ENCODE data around the gene CGB7.

Gene CGB7

DNA sequence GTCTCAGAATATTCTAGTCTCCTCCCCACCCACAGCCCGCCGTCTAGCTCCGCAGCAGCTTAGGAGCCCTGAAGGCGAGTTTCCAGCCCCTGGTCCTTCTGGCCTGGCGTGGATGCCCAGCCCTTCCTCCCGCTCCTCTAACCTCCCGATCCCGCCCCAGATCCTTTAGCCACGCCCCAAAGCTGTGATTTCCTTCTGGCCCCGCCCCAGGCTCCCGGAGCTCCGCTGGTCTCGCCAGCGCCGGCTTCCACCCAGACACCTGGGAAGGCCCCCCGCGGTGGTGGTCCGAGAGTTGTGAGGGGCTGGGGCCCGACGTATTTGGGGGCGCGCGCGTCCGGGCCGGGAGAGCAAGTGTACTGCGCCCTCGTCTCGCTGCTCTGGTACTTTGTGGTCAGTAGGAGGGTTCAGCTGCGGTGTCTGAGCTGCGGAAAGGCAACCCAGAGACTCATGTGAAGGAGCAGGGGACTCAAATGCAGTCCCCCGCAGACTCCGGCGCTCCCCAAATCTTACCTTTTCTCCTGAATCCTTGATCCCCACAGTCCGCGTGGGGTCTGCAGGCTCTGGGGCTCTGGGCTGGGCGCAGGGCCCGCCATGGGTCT lies at the start of gene CGB7:
CGB7 (minus strand) TSS at position 114 of the 599 bp plus-strand sequence. CDS start 2,374 bp downstream, outside the sequence.
- H3K27me3 ChIP-seq (replicated peaks): no peaks in the 10 kb centered on the region
- TF ChIP-seq, protein P1, sequence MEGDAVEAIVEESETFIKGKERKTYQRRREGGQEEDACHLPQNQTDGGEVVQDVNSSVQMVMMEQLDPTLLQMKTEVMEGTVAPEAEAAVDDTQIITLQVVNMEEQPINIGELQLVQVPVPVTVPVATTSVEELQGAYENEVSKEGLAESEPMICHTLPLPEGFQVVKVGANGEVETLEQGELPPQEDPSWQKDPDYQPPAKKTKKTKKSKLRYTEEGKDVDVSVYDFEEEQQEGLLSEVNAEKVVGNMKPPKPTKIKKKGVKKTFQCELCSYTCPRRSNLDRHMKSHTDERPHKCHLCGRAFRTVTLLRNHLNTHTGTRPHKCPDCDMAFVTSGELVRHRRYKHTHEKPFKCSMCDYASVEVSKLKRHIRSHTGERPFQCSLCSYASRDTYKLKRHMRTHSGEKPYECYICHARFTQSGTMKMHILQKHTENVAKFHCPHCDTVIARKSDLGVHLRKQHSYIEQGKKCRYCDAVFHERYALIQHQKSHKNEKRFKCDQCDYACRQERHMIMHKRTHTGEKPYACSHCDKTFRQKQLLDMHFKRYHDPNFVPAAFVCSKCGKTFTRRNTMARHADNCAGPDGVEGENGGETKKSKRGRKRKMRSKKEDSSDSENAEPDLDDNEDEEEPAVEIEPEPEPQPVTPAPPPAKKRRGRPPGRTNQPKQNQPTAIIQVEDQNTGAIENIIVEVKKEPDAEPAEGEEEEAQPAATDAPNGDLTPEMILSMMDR (IDR thresholded peaks at IDR 0.05; ENCODE audit: low read depth, low read length, missing control alignments): no peak
- in situ Hi-C loops (cut with HindIII; ENCODE audit: low pct_ligation_motif_present, low sequenced_read_pairs): no loop called here
- H3K27ac ChIP-seq: no peak within 1 kb of the TSS
- DNase-seq: peak; percentile 29
- peak within 1 kb of the TSS; percentile 64 for H3K4me3 ChIP-seq (ENCODE audit: low read depth, low read length)
- no peaks in the 10 kb centered on the region for H3K36me3 ChIP-seq (replicated peaks)

DNA sequence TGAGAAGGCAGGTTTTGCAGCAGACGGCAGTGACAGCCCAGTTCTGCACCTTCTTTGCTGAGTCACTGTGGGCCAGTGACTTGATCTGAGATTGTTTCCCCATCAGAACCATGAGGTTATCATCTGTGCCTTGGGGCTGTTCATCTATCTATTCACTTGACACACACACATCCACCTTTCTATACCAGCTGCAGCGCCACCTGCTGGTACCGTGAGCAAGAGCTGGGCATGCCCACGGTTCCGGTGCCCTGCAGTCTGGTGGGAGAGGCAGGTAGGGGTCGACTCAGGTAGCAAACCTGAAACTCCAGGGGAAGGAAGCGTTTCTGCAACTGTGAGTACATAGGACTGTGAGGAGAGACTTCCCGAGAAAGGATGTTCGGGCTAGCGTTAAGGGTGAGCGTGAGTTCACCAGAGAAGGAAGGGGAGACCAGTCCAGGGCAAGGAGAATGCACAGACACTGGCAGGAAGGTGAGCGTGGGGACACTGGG lies 49.1 kb upstream of the CGB7 start:
- no peak overlapping the region for H3K4me3 ChIP-seq (ENCODE audit: low read depth, low read length)
- DNase-seq: peak; percentile 16
- TF ChIP-seq, protein P1 (IDR thresholded peaks at IDR 0.05; ENCODE audit: low read depth, low read length, missing control alignments): peak; percentile 95
- in situ Hi-C loops (cut with HindIII; ENCODE audit: low pct_ligation_motif_present, low sequenced_read_pairs): no loop called here
- no peaks in the 10 kb centered on the region for H3K27me3 ChIP-seq (replicated peaks)
- H3K36me3 ChIP-seq (replicated peaks): peaks cover 69% of the 10 kb centered on the region
- H3K27ac ChIP-seq: no peak overlapping the region

DNA sequence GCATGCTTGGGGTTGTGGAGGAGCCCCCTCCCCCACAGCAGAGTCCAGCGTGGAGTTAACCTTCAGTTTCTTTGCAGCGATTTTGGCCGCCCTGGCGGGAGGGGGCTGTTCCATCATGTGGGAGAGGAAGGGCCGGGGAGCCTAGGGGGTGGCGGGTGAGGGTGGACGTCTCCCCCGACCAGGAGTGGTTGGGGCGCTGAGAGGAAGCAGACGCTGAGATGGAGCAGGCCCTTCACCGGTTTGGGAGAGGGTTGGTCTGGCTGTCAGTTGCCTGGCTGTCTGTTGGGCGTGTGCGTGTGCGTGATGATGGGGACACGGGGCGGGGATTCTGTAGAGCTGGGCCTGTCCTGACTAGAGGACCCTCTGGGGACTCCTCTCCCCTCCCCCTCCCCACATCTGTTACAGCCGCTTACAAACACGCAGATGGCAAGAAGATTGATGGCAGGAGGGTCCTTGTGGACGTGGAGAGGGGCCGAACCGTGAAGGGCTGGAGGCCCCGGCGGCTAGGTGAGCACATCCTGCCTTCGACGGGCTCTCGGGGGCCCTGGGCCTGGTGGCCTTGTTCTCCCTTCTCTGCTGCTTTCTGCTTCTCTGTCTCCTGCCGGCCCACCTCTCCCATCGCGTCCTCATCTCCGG lies 46.8 kb upstream of the CGB7 start:
- Histone ChIP-seq H3K27ac (no peak overlapping the region), H3K4me3 (ENCODE audit: low read depth, low read length) (no peak overlapping the region)
- DNase-seq: no peak

DNA sequence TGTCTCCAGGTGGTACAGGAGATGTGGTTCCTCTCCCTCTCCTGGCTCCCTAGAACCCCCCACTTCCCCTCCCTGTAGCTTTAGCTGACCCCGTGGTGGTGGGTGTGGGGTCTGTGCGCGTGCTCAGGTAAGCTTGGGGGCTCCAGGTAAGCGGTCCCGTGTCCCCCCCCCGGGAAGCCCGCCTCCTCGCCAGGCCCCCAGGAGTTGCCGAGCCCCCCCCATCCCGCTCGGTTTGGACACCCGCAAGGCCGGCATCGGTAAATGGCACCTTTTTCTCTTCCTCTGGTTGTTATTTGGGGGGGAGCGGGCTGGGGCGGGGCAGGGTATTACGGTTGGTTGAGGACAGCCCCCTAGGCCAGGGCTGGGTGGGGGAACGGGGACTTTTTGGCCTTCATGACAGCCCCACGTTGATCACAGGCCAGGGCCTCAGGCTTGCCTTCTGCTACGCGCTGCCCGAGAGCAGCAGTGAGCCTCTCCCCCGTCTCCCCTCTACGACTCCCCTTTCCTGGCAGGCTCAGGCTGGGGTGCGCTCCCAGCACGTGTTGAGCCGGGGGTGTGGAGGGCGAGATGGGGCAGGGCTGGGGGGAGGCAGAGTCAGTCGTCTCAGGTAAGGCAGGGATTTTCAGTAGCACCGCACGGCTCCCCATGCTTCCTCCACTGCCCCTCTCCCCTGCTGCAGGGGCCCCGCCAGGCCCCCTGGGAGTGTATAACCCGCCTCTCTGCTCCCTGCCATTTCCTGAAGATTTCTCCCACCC lies 46.0 kb upstream of the CGB7 start:
- Histone ChIP-seq H3K27me3 (replicated peaks) (no peaks in the 10 kb centered on the region), H3K27ac (no peak overlapping the region), H3K4me3 (ENCODE audit: low read depth, low read length) (no peak overlapping the region), H3K36me3 (replicated peaks) (peaks cover 85% of the 10 kb centered on the region)
- DNase-seq: no peak
- in situ Hi-C loops (cut with HindIII; ENCODE audit: low pct_ligation_motif_present, low sequenced_read_pairs): no loop called here
- TF ChIP-seq, protein P1 (IDR thresholded peaks at IDR 0.05; ENCODE audit: low read depth, low read length, missing control alignments): no peak

More for the DNA sequence above, 46.8 kb upstream of the CGB7 start:
- Histone ChIP-seq H3K27me3 (replicated peaks) (no peaks in the 10 kb centered on the region), H3K36me3 (replicated peaks) (peaks cover 84% of the 10 kb centered on the region)
- TF ChIP-seq, protein P1 (IDR thresholded peaks at IDR 0.05; ENCODE audit: low read depth, low read length, missing control alignments): no peak
- in situ Hi-C loops (cut with HindIII; ENCODE audit: low pct_ligation_motif_present, low sequenced_read_pairs): no loop called here

DNA sequence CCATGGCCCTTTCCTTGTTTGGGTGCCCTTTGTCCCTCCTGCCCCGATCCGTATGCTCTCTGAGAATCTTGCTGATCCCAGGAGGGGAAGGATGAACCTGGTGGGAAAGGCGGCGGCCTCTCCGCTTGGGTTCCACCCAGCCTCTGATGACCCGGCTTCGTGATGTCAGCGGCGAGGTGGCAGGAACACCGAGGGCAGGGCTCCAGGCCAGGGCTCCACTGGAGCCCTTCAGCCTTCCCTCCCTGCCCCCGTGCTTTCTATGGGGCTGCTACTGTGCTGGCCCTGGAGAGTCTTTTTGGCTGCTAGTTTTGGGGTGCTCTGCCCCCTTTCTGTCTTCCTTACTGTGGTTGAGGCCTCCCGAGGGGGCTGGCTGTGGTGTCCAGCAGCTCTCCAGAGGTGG lies 44.8 kb upstream of the CGB7 start:
- TF ChIP-seq, protein P1 (IDR thresholded peaks at IDR 0.05; ENCODE audit: low read depth, low read length, missing control alignments): no peak

More for the DNA sequence above, 44.8 kb upstream of the CGB7 start:
- Histone ChIP-seq H3K36me3 (replicated peaks) (peaks cover 79% of the 10 kb centered on the region), H3K27me3 (replicated peaks) (no peaks in the 10 kb centered on the region), H3K27ac (no peak overlapping the region), H3K4me3 (ENCODE audit: low read depth, low read length) (no peak overlapping the region)
- no peak for DNase-seq
- in situ Hi-C loops (cut with HindIII; ENCODE audit: low pct_ligation_motif_present, low sequenced_read_pairs): no loop called here
